ENCODE results near the gene GAL3ST2.

GAL3ST2 gene

DNA sequence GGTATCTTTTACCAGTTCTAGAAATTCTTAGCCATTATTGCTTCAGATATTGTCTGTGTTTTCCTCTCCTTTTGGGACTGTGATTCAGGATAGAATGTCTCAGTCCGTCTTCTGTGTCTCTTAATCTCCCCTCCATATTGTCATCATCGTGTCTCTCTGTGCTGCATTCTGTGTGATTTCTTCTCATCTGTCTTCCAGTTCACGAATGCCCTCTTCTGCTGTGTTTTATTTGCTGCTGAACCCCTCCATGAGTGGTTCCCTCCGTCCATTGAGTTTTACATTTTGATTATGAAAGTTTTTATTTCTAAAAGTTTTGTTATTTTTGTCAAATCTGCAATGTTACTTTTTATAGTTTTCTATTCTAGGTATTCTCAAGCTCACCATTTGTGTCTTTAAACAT lies 30.5 kb upstream of the GAL3ST2 start:
- H3K4me3 ChIP-seq (ENCODE audit: control insufficient read depth, low read depth, low read length): no peak overlapping the region
- TF ChIP-seq, protein P1, sequence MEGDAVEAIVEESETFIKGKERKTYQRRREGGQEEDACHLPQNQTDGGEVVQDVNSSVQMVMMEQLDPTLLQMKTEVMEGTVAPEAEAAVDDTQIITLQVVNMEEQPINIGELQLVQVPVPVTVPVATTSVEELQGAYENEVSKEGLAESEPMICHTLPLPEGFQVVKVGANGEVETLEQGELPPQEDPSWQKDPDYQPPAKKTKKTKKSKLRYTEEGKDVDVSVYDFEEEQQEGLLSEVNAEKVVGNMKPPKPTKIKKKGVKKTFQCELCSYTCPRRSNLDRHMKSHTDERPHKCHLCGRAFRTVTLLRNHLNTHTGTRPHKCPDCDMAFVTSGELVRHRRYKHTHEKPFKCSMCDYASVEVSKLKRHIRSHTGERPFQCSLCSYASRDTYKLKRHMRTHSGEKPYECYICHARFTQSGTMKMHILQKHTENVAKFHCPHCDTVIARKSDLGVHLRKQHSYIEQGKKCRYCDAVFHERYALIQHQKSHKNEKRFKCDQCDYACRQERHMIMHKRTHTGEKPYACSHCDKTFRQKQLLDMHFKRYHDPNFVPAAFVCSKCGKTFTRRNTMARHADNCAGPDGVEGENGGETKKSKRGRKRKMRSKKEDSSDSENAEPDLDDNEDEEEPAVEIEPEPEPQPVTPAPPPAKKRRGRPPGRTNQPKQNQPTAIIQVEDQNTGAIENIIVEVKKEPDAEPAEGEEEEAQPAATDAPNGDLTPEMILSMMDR (conservative IDR thresholded peaks at IDR 0.05; ENCODE audit: control insufficient read depth, insufficient read depth, low read depth, low read length): no peak
- DNase-seq (ENCODE audit: low read depth): no peak

DNA sequence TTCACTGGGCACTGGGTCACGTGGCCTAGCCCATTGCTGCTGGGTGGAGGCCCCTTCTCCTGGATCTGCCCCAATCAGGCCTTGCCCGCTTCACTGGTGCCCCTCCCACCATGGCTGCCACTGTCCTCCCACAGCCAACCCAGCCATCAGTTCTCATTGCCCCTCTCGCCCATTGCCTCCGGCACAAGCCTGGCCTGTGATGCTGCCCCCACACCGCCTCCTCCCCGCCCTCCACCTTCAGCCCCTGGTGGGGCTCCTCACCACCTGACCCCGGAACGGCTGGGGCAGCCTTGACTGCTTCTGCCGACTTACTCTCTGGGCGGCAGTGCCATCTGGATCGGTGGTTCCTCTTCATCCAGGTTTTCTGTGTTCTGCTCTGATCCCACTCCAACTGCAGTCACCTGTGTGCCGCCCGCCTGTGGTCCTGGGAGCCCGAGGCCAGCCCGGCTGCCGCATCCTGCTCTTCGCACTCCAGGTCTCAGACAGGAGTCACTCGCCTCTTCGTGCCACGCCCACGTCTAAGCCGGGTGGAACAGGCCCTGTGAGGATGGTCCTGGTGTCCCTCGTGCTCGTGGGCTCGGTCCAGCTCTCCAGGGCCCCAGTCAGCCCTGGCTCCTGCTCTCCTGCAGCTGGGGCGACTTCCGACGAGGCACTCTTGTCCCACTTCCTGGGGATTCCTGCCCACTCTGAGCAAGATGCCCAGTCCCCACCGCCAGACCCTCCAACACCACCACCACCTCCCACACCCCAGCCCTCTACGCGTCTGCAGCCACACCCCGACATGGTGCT lies 28.0 kb upstream of the GAL3ST2 start:
- TF ChIP-seq, protein P1 (conservative IDR thresholded peaks at IDR 0.05; ENCODE audit: control insufficient read depth, insufficient read depth, low read depth, low read length): no peak
- no peak for DNase-seq (ENCODE audit: low read depth)
- H3K4me3 ChIP-seq (ENCODE audit: control insufficient read depth, low read depth, low read length): no peak overlapping the region

DNA sequence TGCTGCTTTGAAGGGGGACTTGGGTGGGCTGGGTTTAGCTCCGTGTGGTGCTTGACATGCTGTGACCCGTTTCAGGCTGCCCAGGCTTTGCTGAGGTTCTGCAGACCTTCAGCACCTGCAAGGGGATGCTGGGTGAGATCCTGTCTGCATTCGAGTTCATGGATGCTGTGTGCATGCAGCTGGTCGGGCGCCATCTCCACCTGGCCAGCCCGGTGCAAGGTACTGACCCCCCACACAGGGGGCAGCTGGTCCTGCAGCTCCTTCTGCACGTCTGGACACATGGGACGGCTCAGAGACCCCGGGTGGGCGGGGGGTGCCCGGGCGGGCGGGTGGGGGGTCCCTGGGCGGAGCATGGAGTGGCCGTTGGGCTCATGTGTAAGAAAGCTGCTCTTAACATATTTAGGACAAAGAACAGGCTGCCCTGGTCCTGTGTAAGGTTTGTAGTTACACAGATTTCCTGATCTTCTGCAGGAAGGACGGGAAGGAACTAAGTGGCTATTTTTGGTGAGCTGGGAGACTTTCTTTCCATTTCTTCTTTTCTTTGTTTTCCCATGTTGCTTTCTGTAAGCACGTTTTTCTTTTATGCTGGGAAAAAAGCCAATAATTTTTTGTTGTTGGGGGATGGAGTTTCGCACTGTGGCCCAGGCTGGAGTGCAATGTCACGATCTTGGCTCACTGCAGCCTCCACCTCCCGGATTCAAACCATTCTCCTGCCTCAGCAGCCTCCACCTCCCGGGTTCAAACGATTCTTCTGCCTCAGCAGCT lies 26.4 kb upstream of the GAL3ST2 start:
- TF ChIP-seq, protein P1 (conservative IDR thresholded peaks at IDR 0.05; ENCODE audit: control insufficient read depth, insufficient read depth, low read depth, low read length): no peak
- DNase-seq (ENCODE audit: low read depth): no peak
- no peak overlapping the region for H3K4me3 ChIP-seq (ENCODE audit: control insufficient read depth, low read depth, low read length)

DNA sequence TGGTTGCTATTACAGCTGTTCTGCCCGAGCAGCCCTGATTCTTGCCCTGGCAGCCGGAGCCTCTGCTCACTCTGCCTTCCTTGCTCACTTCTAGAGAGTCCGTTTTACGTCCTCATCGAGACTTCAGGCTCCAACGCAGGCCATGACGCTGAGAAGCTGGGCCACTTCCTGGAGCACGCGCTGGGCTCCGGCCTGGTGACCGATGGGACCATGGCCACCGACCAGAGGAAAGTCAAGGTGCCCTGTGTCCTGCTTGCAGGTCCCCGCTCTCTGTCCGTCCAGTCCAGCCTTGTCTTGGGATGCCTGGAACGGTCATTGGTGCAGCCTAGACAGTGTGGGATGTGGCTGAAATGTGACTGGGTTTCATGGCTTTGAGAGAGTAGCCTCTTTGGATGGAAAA lies 25.5 kb upstream of the GAL3ST2 start:
- TF ChIP-seq, protein P1 (conservative IDR thresholded peaks at IDR 0.05; ENCODE audit: control insufficient read depth, insufficient read depth, low read depth, low read length): no peak
- no peak for DNase-seq (ENCODE audit: low read depth)
- no peak overlapping the region for H3K4me3 ChIP-seq (ENCODE audit: control insufficient read depth, low read depth, low read length)

DNA sequence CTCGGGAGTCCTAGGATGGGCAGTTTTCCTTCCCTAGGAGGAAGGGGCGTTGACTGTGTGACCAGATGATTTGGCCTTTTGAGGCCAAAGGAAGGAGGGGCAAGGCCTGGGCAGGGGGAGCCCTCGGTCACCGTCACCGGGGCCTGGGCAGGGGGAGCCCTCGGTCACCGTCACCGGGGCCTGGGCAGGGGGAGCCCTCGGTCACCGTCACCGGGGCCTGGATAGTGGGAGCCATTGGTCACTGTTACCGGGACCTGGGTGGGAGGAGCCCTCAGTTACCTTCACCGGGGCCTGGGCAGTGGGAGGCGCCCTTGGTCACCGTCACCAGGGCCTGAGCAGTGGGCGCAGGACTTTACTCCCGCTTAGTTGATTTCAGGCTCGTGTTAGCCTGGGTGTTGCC lies 24.8 kb upstream of the GAL3ST2 start:
- no peak for DNase-seq (ENCODE audit: low read depth)
- H3K4me3 ChIP-seq (ENCODE audit: control insufficient read depth, low read depth, low read length): no peak overlapping the region
- TF ChIP-seq, protein P1 (conservative IDR thresholded peaks at IDR 0.05; ENCODE audit: control insufficient read depth, insufficient read depth, low read depth, low read length): no peak

DNA sequence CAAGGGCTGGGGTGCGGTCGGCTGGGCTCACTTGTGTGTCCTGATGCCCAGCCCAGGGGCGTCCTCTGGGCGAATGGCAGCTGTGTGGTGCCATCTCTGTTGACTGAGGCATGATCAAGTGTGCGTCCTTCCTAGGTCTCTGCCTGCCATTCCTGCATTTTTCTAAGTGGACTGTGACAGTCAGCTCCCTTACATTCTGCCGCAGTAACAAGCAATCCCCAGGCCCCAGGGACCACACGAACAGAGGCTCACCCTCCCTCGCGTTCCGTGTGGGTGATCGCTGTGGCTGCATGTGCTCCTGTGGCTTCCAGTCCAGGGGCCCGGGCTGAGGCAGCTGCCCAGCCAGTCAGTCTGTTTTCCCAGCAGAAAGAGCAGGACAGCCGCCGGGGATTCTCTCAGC lies 24.4 kb upstream of the GAL3ST2 start:
- TF ChIP-seq, protein P1 (conservative IDR thresholded peaks at IDR 0.05; ENCODE audit: control insufficient read depth, insufficient read depth, low read depth, low read length): no peak
- no peak for DNase-seq (ENCODE audit: low read depth)
- H3K4me3 ChIP-seq (ENCODE audit: control insufficient read depth, low read depth, low read length): no peak overlapping the region
